T-cell (primary cell): Measurements from ENCODE around the gene PYCR2. TPM values are rescaled to one million over a fixed set of nuclear protein-coding genes. Genes with fewer than 3 reads are reported as not detected.

Experiments used
- ATAC-seq, 4 experiments: fragments of 200-7000 bp in 3 of 4; fragments of 150-1000 bp in 1 of 4; cut with Tn5 transposase; replicated peaks in 1 of 4; 1 replicate in 3 of 4; 2 replicates in 1 of 4; pipeline ENCODE4 v1.10.0; 2021; ENCODE audit warnings: moderate library complexity in 3 of 4, mild to moderate bottlenecking in 2 of 4, moderate number of reproducible peaks in 1 of 4
- CTCF ChIA-PET, 2 donors: fragments of 300-600 bp; sonication (Branson Sonifier 250); formaldehyde crosslinking; loops; one replicate each; lab custom pipeline; 2022; ENCODE audit warnings: antibody characterized with exemption in 2 of 2; lab: Charles Lee
- POLR2A ChIA-PET, 2 donors: fragments of 300-600 bp; sonication (Branson Sonifier 250); formaldehyde crosslinking; loops; one replicate each; lab custom pipeline; 2022; ENCODE audit warnings: antibody characterized with exemption in 2 of 2; lab: Charles Lee
- DNase-seq, 35 experiments: peaks; one replicate each; pipeline versions ENCODE4 v3.0.0 to v3.0.0-alpha.2; 2013 to 2023
- H3K27ac ChIP-seq: one replicate; pipeline ENCODE4 v1.5.1; 2013; ENCODE audit warnings: low read length
- H3K27me3 ChIP-seq, 2 experiments: replicated peaks in 1 of 2; 1 replicate in 1 of 2; 2 replicates in 1 of 2; pipeline versions ENCODE4 v1.6.1 to v1.7.0; 2013; ENCODE audit warnings: low read length in 1 of 2, mixed read lengths in 1 of 2; ENCODE audit not compliant: control insufficient read depth in 2 of 2, insufficient read depth in 2 of 2; ENCODE audit errors: extremely low read depth in 1 of 2
- H3K36me3 ChIP-seq, 2 donors: 1 replicate in 1 of 2; 2 replicates in 1 of 2; pipeline versions ENCODE4 v1.6.1 to v1.7.0; 2013; ENCODE audit warnings: low read length in 1 of 2; ENCODE audit not compliant: control insufficient read depth in 2 of 2, insufficient read depth in 1 of 2; ENCODE audit errors: extremely low read depth in 1 of 2
- H3K4me1 ChIP-seq, 2 experiments: 1 replicate in 1 of 2; 2 replicates in 1 of 2; pipeline versions ENCODE4 v1.6.1 to v1.7.0; 2013; ENCODE audit warnings: low read length in 2 of 2, mixed read lengths in 1 of 2; ENCODE audit not compliant: insufficient read depth in 2 of 2, control insufficient read depth in 1 of 2; ENCODE audit errors: extremely low read depth in 1 of 2
- H3K4me3 ChIP-seq, 2 donors: 1 replicate in 1 of 2; 2 replicates in 1 of 2; pipeline versions ENCODE4 v1.5.1 to v1.7.0; 2013; ENCODE audit warnings: mild to moderate bottlenecking in 2 of 2, low read length in 1 of 2, moderate library complexity in 1 of 2; ENCODE audit not compliant: control insufficient read depth in 1 of 2; ENCODE audit errors: extremely low read depth in 1 of 2
- H3K9me3 ChIP-seq: 2 replicates; pipeline ENCODE4 v1.7.0; 2013
- H3K27ac Mint-ChIP-seq, 2 donors: one replicate each; pipeline ENCODE4 v1.8.0; 2020 to 2021; ENCODE audit warnings: mild to moderate bottlenecking in 2 of 2, mixed read lengths in 2 of 2
- H3K27me3 Mint-ChIP-seq, 2 donors: one replicate each; pipeline ENCODE4 v1.8.0; 2021 to 2022; ENCODE audit warnings: mixed read lengths in 2 of 2
- H3K36me3 Mint-ChIP-seq: one replicate; pipeline ENCODE4 v1.8.0; 2021; ENCODE audit warnings: mixed read lengths
- H3K4me1 Mint-ChIP-seq, 3 donors: one replicate each; pipeline ENCODE4 v1.8.0; 2020 to 2022; ENCODE audit warnings: mixed read lengths in 3 of 3, mild to moderate bottlenecking in 1 of 3
- H3K4me3 Mint-ChIP-seq, 3 donors: one replicate each; pipeline ENCODE4 v1.8.0; 2020 to 2022; ENCODE audit warnings: mild to moderate bottlenecking in 3 of 3, mixed read lengths in 3 of 3, moderate library complexity in 3 of 3
- H3K9me3 Mint-ChIP-seq, 3 donors: one replicate each; pipeline ENCODE4 v1.8.0; 2020 to 2022; ENCODE audit warnings: mixed read lengths in 3 of 3
- WGBS: methylation state at CpG from one replicate; pipeline ENCODE4 v1.1.5; 2013; ENCODE audit warnings: missing lambda C conversion rate; ENCODE audit not compliant: insufficient coverage; 5-methylcytosine and 5-hydroxymethylcytosine counted together
- total RNA-seq, 35 experiments: library from RNA in 6 of 35; stranded (reverse) in 6 of 35; fragments of 120-200 nt in 1 of 35; gene quantifications; one replicate each; pipeline versions ENCODE4 v1.2.1 to v1.2.4 and lab custom pipeline; 2013 to 2026

The PYCR2 gene
- total RNA-seq, 5 donors from 2014 or later (not counting 1 experiment from before 2014, with no cell fraction given): 54.4 to 138 (median 126) TPM

GRCh38 chr1:225896937-225897549 lies 27.0 kb downstream of the PYCR2 start:
- peak overlapping the region; percentile 15 to 51 for H3K4me3 ChIP-seq
- H3K4me1 ChIP-seq: peaks cover 34 to 43% of the 10 kb centered on the region in 2 experiments
- ATAC-seq: peak; percentile 92 to 96 (median 94)
- no peaks in the 10 kb centered on the region for H3K27me3 ChIP-seq
- DNase-seq: peak; percentile 45 to 94 (median 71)
- H3K27ac ChIP-seq: peak overlapping the region; percentile 85
- H3K9me3 ChIP-seq: no peaks in the 10 kb centered on the region
- ChIA-PET CTCF (interaction anchor here (0.5 to 2.3 kb wide), 10 partner anchors 9 to 437 kb away, joined by 3 to 16 read pairs (median 4); partner anchors contain the start of genes PYCR2 (in 2 of the 2), SRP9 (in 1 of the 2) and TMEM63A (in 1 of the 2)), POLR2A (interaction anchor here (0.6 to 2.0 kb wide), 4 partner anchors 14 to 166 kb away, joined by 3 to 12 read pairs (median 7); partner anchors contain the start of genes PYCR2 (in 1 of the 2) and TMEM63A (in 1 of the 2))
- Mint-ChIP-seq H3K27ac (peak overlapping the region; percentile 95 to 97), H3K4me3 (peak overlapping the region; percentile 52 to 85 (median 63)), H3K27me3 (no peaks in the 10 kb centered on the region), H3K9me3 (no peaks in the 10 kb centered on the region), H3K36me3 (no peaks in the 10 kb centered on the region), H3K4me1 (peaks cover 53 to 66% (median 56%) of the 10 kb centered on the region in 3 donors)
- H3K36me3 ChIP-seq: no peaks in the 10 kb centered on the region
- 2% methylated on average over 7 of the region's 7 CpGs for WGBS

GRCh38 chr1:225896494-225896893 lies 27.6 kb downstream of the PYCR2 start:
- ChIA-PET CTCF (interaction anchor here (0.6 to 2.3 kb wide), 5 partner anchors 11 to 118 kb away, joined by 3 to 16 read pairs (median 7); partner anchors contain the start of genes PYCR2 (in 2 of the 2), SRP9 (in 1 of the 2) and TMEM63A (in 1 of the 2)), POLR2A (interaction anchor here in 1 of 2 donors (1.7 to 2.0 kb wide), 2 partner anchors 14 to 27 kb away, joined by 9 to 12 read pairs; partner anchors contain the start of genes PYCR2 and TMEM63A)
- Mint-ChIP-seq H3K9me3 (no peaks in the 10 kb centered on the region), H3K36me3 (no peaks in the 10 kb centered on the region), H3K27me3 (no peaks in the 10 kb centered on the region), H3K27ac (peak overlapping the region; percentile 95 to 97), H3K4me1 (peaks cover 55 to 69% (median 58%) of the 10 kb centered on the region in 3 donors), H3K4me3 (peak overlapping the region; percentile 52 to 85 (median 63))
- Histone ChIP-seq H3K4me1 (peaks cover 34 to 43% of the 10 kb centered on the region in 2 experiments), H3K27ac (peak overlapping the region; percentile 85), H3K36me3 (no peaks in the 10 kb centered on the region), H3K9me3 (no peaks in the 10 kb centered on the region), H3K4me3 (peak overlapping the region in 1 of 2 donors; percentile 51), H3K27me3 (no peaks in the 10 kb centered on the region)
- no CpG with 5 or more reads among the region's 5 CpGs for WGBS
- peak in 1 of 35 experiments; percentile 25 for DNase-seq
- ATAC-seq: no peak

GRCh38 chr1:225892307-225892706 lies 31.7 kb downstream of the PYCR2 start:
- H3K9me3 ChIP-seq: no peaks in the 10 kb centered on the region
- H3K4me3 Mint-ChIP-seq: no peak overlapping the region
- H3K27ac ChIP-seq: no peak overlapping the region
- no peaks in the 10 kb centered on the region for H3K27me3 ChIP-seq
- H3K27me3 Mint-ChIP-seq: no peaks in the 10 kb centered on the region
- no peaks in the 10 kb centered on the region for H3K36me3 ChIP-seq
- DNase-seq: no peak
- H3K36me3 Mint-ChIP-seq: no peaks in the 10 kb centered on the region
- H3K9me3 Mint-ChIP-seq: no peaks in the 10 kb centered on the region
- H3K4me1 Mint-ChIP-seq: peaks cover 39 to 47% (median 44%) of the 10 kb centered on the region in 3 donors
- H3K27ac Mint-ChIP-seq: no peak overlapping the region
- H3K4me1 ChIP-seq: peaks cover 24 to 26% of the 10 kb centered on the region in 2 experiments
- WGBS: 91% methylated on average over 5 of the region's 6 CpGs
- no peak for ATAC-seq
- CTCF ChIA-PET: interaction anchor here in 1 of 2 donors (0.5 kb wide), 1 partner anchor 9 kb away, joined by 5 read pairs; no protein-coding TSS in a partner anchor
- H3K4me3 ChIP-seq: no peak overlapping the region
- POLR2A ChIA-PET: interaction anchor here in 1 of 2 donors (0.6 kb wide), 1 partner anchor 1046 kb away, joined by 3 read pairs; no protein-coding TSS in a partner anchor

- H3K27me3 ChIP-seq: no peaks in the 10 kb centered on the region
- ATAC-seq (no peak), DNase-seq (no peak)
- H3K27me3 Mint-ChIP-seq: no peaks in the 10 kb centered on the region
- no peaks in the 10 kb centered on the region for H3K36me3 ChIP-seq
- H3K9me3 ChIP-seq: no peaks in the 10 kb centered on the region
- POLR2A ChIA-PET: interaction anchor here in 1 of 2 donors (0.6 kb wide), 1 partner anchor 32 kb away, joined by 3 read pairs; no protein-coding TSS in a partner anchor
- H3K27ac Mint-ChIP-seq: peak overlapping the region in 1 of 2 donors; percentile 79
- no peak overlapping the region for H3K4me3 Mint-ChIP-seq
- H3K4me1 ChIP-seq: peaks cover 17 to 18% of the 10 kb centered on the region in 2 experiments
- H3K9me3 Mint-ChIP-seq: no peaks in the 10 kb centered on the region
- CTCF ChIA-PET: interaction anchor here in 1 of 2 donors (0.5 kb wide), 1 partner anchor 8 kb away, joined by 5 read pairs; no protein-coding TSS in a partner anchor
- H3K4me1 Mint-ChIP-seq: peaks cover 30 to 38% (median 38%) of the 10 kb centered on the region in 3 donors
- no peak overlapping the region for H3K27ac ChIP-seq
- no peaks in the 10 kb centered on the region for H3K36me3 Mint-ChIP-seq
- WGBS: 88% methylated on average over 12 of the region's 14 CpGs
- H3K4me3 ChIP-seq: no peak overlapping the region
Measured at GRCh38 chr1:225891229-225891972, 32.6 kb downstream of the PYCR2 start.

GRCh38 chr1:225890346-225891228 lies 33.5 kb downstream of the PYCR2 start:
- Histone ChIP-seq H3K4me1 (peaks cover 9 to 10% of the 10 kb centered on the region in 2 experiments), H3K27me3 (no peaks in the 10 kb centered on the region), H3K27ac (no peak overlapping the region), H3K4me3 (no peak overlapping the region), H3K9me3 (no peaks in the 10 kb centered on the region), H3K36me3 (no peaks in the 10 kb centered on the region)
- POLR2A ChIA-PET: interaction anchor here in 1 of 2 donors (1.5 kb wide), 1 partner anchor 9 kb away, joined by 3 read pairs; no protein-coding TSS in a partner anchor
- CTCF ChIA-PET: interaction anchor here in 1 of 2 donors (1.6 kb wide), 1 partner anchor 14 kb away, joined by 4 read pairs; no protein-coding TSS in a partner anchor
- H3K27me3 Mint-ChIP-seq: no peaks in the 10 kb centered on the region
- H3K36me3 Mint-ChIP-seq: no peaks in the 10 kb centered on the region
- no peak overlapping the region for H3K4me3 Mint-ChIP-seq
- H3K27ac Mint-ChIP-seq: peak overlapping the region in 1 of 2 donors; percentile 19
- DNase-seq (no peak), ATAC-seq (no peak)
- peaks cover 22 to 30% (median 30%) of the 10 kb centered on the region in 3 donors for H3K4me1 Mint-ChIP-seq
- no peaks in the 10 kb centered on the region for H3K9me3 Mint-ChIP-seq
- 75% methylated on average over 2 of the region's 6 CpGs for WGBS
